PC-9 (cell line): ENCODE measurements around the gene SLC6A4. TPM values are rescaled to one million over a fixed set of nuclear protein-coding genes. Genes with fewer than 3 reads are reported as not detected.

Experiments used
- BruUV-seq: library from RNA; stranded (reverse); fragments of 400-500 nt; replicated peaks from 2 replicates; lab custom pipeline; 2021; lab: Mats Ljungman, UMichigan
- CTCF ChIA-PET: fragments of 300-600 bp; sonication (Branson Sonifier 250); formaldehyde crosslinking; loops from one replicate; lab custom pipeline; 2022; ENCODE audit warnings: antibody characterized with exemption; lab: Charles Lee
- POLR2A ChIA-PET: fragments of 300-600 bp; sonication (Branson Sonifier 250); formaldehyde crosslinking; loops from one replicate; lab custom pipeline; 2022; ENCODE audit warnings: antibody characterized with exemption; ENCODE audit not compliant: unreplicated experiment; lab: Charles Lee
- DNase-seq, 2 experiments: peaks; one replicate each; pipeline versions ENCODE4 v3.0.0 to v3.0.0-alpha.2; 2015 to 2022; ENCODE audit warnings: mixed read lengths in 1 of 2
- H2AFZ ChIP-seq: fragments of 200-600 bp; sonication (generic); 2 replicates; pipeline ENCODE4 v1.8.1; 2017; ENCODE audit warnings: antibody characterized with exemption
- H3F3A ChIP-seq: fragments of 200-600 bp; sonication (generic); 2 replicates; pipeline ENCODE4 v1.8.1; 2017; ENCODE audit warnings: antibody characterized with exemption, mild to moderate bottlenecking, low read depth; ENCODE audit not compliant: insufficient read depth
- H3K27ac ChIP-seq: fragments of 200-600 bp; sonication (generic); 2 replicates; pipeline ENCODE4 v1.6.1; 2016; ENCODE audit warnings: mixed run types
- H3K27me3 ChIP-seq: fragments of 200-600 bp; sonication (generic); 2 replicates; pipeline ENCODE4 v1.6.1; 2016; ENCODE audit warnings: low read depth, mixed run types; ENCODE audit not compliant: insufficient read depth
- H3K36me3 ChIP-seq: fragments of 200-600 bp; sonication (generic); 2 replicates; pipeline ENCODE4 v1.6.1; 2016; ENCODE audit warnings: low read depth, mixed run types
- H3K4me1 ChIP-seq: fragments of 200-600 bp; sonication (generic); replicated peaks from 2 replicates; pipeline ENCODE4 v1.6.1; 2016; ENCODE audit warnings: mixed run types; ENCODE audit not compliant: insufficient read depth
- H3K4me2 ChIP-seq: fragments of 200-600 bp; sonication (generic); 2 replicates; pipeline ENCODE4 v1.6.1; 2017; ENCODE audit warnings: mixed run types
- H3K4me3 ChIP-seq: fragments of 200-600 bp; sonication (generic); 2 replicates; pipeline ENCODE4 v1.6.1; 2016; ENCODE audit warnings: mixed run types
- H3K79me2 ChIP-seq: fragments of 200-600 bp; sonication (generic); 2 replicates; pipeline ENCODE4 v1.6.1; 2017; ENCODE audit warnings: low read depth, mixed run types
- H3K9me2 ChIP-seq: fragments of 200-600 bp; sonication (generic); 2 replicates; pipeline ENCODE4 v1.8.1; 2017; ENCODE audit warnings: mild to moderate bottlenecking; ENCODE audit not compliant: insufficient read depth
- H3K9me3 ChIP-seq: fragments of 200-600 bp; sonication (generic); 2 replicates; pipeline ENCODE4 v1.8.1; 2016; ENCODE audit warnings: low read depth; ENCODE audit not compliant: insufficient read depth
- H4K20me1 ChIP-seq: fragments of 200-600 bp; sonication (generic); 2 replicates; pipeline ENCODE4 v1.8.1; 2017; ENCODE audit not compliant: insufficient read depth
- EZH2 ChIP-seq: fragments of 200-600 bp; sonication (generic); IDR thresholded peaks from 2 replicates; pipeline ENCODE4 v1.8.0; 2017; ENCODE audit warnings: antibody characterized with exemption, low read depth
- intact Hi-C: fragments of 100-400 bp; cut with micrococcal nuclease; formaldehyde crosslinking; loops from one replicate; pipeline ENCODE4 v1.10.0; 2022; ENCODE audit not compliant: unreplicated experiment
- total RNA-seq: library from RNA; stranded (reverse); gene quantifications from 2 replicates; pipeline ENCODE4 v1.2.3, GENCODE V29; 2021
- TF ChIP-seq, protein P1 (sequence below): fragments of 200-600 bp; sonication (generic); conservative IDR thresholded peaks from 2 replicates; pipeline ENCODE4 v1.6.1; 2017; ENCODE audit warnings: mixed run types, antibody characterized with exemption, mild to moderate bottlenecking, moderate library complexity

SLC6A4 gene
- total RNA-seq, 1 experiment from 2014 or later: not detected

- peaks cover 4% of the 10 kb centered on the region for H3K79me2 ChIP-seq
- peaks cover 31% of the 10 kb centered on the region for H3F3A ChIP-seq
- TF ChIP-seq, protein P1, sequence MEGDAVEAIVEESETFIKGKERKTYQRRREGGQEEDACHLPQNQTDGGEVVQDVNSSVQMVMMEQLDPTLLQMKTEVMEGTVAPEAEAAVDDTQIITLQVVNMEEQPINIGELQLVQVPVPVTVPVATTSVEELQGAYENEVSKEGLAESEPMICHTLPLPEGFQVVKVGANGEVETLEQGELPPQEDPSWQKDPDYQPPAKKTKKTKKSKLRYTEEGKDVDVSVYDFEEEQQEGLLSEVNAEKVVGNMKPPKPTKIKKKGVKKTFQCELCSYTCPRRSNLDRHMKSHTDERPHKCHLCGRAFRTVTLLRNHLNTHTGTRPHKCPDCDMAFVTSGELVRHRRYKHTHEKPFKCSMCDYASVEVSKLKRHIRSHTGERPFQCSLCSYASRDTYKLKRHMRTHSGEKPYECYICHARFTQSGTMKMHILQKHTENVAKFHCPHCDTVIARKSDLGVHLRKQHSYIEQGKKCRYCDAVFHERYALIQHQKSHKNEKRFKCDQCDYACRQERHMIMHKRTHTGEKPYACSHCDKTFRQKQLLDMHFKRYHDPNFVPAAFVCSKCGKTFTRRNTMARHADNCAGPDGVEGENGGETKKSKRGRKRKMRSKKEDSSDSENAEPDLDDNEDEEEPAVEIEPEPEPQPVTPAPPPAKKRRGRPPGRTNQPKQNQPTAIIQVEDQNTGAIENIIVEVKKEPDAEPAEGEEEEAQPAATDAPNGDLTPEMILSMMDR: no peak
- no peak for TF ChIP-seq EZH2
- peaks cover 24% of the 10 kb centered on the region for H3K4me1 ChIP-seq
- POLR2A ChIA-PET: no interaction called here
- no peaks in the 10 kb centered on the region for H3K9me3 ChIP-seq
- BruUV-seq: no TSS peak
- H3K4me2 ChIP-seq: no peak overlapping the region
- no peak for DNase-seq
- intact Hi-C loops: no loop called here
- H3K27me3 ChIP-seq: no peaks in the 10 kb centered on the region
- CTCF ChIA-PET: no interaction called here
- H3K36me3 ChIP-seq: peaks cover 15% of the 10 kb centered on the region
- H3K27ac ChIP-seq: no peak overlapping the region
- H4K20me1 ChIP-seq: peaks cover 8% of the 10 kb centered on the region; the same call in 1 of the 2 replicates
- no peaks in the 10 kb centered on the region for H3K9me2 ChIP-seq
- no peak overlapping the region for H3K4me3 ChIP-seq
- H2AFZ ChIP-seq: no peak overlapping the region
These were observed 61.8 kb downstream of the SLC6A4 start for GRCh38 chr17:30173649-30174048.

GRCh38 chr17:30172560-30172959, 62.9 kb downstream of the SLC6A4 start:
- Histone ChIP-seq H3K9me2 (no peaks in the 10 kb centered on the region), H4K20me1 (peaks cover 8% of the 10 kb centered on the region; the same call in 1 of the 2 replicates), H3K79me2 (peaks cover 4% of the 10 kb centered on the region), H3F3A (peaks cover 27% of the 10 kb centered on the region), H2AFZ (no peak overlapping the region), H3K27me3 (no peaks in the 10 kb centered on the region), H3K27ac (no peak overlapping the region), H3K4me1 (peaks cover 24% of the 10 kb centered on the region), H3K4me2 (no peak overlapping the region), H3K9me3 (no peaks in the 10 kb centered on the region), H3K4me3 (no peak overlapping the region), H3K36me3 (peaks cover 9% of the 10 kb centered on the region; the same call in 1 of the 2 replicates)
- peak in 1 of 2 experiments; percentile 69 for DNase-seq
- intact Hi-C loops: no loop called here
- TF ChIP-seq EZH2: no peak
- TF ChIP-seq, protein P1: no peak
- BruUV-seq: no TSS peak
- ChIA-PET CTCF (no interaction called here), POLR2A (no interaction called here)

- no peak overlapping the region for H3K4me3 ChIP-seq
- CTCF ChIA-PET: no interaction called here
- intact Hi-C loops: no loop called here
- H4K20me1 ChIP-seq: peaks cover 8% of the 10 kb centered on the region; the same call in 1 of the 2 replicates
- H3K4me2 ChIP-seq: no peak overlapping the region
- peaks cover 27% of the 10 kb centered on the region for H3F3A ChIP-seq
- BruUV-seq: no TSS peak
- POLR2A ChIA-PET: interaction anchor here (0.6 kb wide), 1 partner anchor 666 kb away, joined by 3 read pairs; no protein-coding TSS in a partner anchor
- no peaks in the 10 kb centered on the region for H3K27me3 ChIP-seq
- TF ChIP-seq, protein P1: no peak
- no peak for TF ChIP-seq EZH2
- H3K36me3 ChIP-seq: peaks cover 9% of the 10 kb centered on the region; the same call in 1 of the 2 replicates
- no peaks in the 10 kb centered on the region for H3K9me2 ChIP-seq
- H3K4me1 ChIP-seq: peaks cover 24% of the 10 kb centered on the region
- no peak for DNase-seq
- H3K27ac ChIP-seq: no peak overlapping the region
- H3K9me3 ChIP-seq: no peaks in the 10 kb centered on the region
- peaks cover 9% of the 10 kb centered on the region for H3K79me2 ChIP-seq
- H2AFZ ChIP-seq: no peak overlapping the region
These were observed 65.0 kb downstream of the SLC6A4 start for GRCh38 chr17:30170415-30170987.
